T-helper 2 cell treated with Interferon-gamma antibody and Interleukin-4, amounts not matched to agents 5 μg/mL and 100 μg/mL, for 36 hours (primary cell): ENCODE measurements around the gene OTOL1.
"Not testable (repeated sequence)": the region's sequence is repeated elsewhere in the genome, so short reads cannot be mapped to it uniquely, and the experiment has no call there.

Source experiments
- DNase-seq: peaks from one replicate; pipeline ENCODE4 v3.0.0; 2021; ENCODE audit warnings: low spot score
- H3K27ac Mint-ChIP-seq: one replicate; pipeline ENCODE4 v1.8.0; 2021; ENCODE audit warnings: mild to moderate bottlenecking, mixed read lengths
- H3K27me3 Mint-ChIP-seq: one replicate; pipeline ENCODE4 v1.8.0; 2021; ENCODE audit warnings: low read depth, mixed read lengths
- H3K36me3 Mint-ChIP-seq: one replicate; pipeline ENCODE4 v1.8.0; 2021; ENCODE audit warnings: low read depth, mixed read lengths
- H3K4me1 Mint-ChIP-seq: one replicate; pipeline ENCODE4 v1.8.0; 2021; ENCODE audit warnings: low read depth, mixed read lengths
- H3K4me3 Mint-ChIP-seq: one replicate; pipeline ENCODE4 v1.8.0; 2022; ENCODE audit warnings: mild to moderate bottlenecking, moderate library complexity, mixed read lengths
- H3K9me3 Mint-ChIP-seq: one replicate; pipeline ENCODE4 v1.8.0; 2021; ENCODE audit warnings: mixed read lengths

Gene OTOL1

DNA sequence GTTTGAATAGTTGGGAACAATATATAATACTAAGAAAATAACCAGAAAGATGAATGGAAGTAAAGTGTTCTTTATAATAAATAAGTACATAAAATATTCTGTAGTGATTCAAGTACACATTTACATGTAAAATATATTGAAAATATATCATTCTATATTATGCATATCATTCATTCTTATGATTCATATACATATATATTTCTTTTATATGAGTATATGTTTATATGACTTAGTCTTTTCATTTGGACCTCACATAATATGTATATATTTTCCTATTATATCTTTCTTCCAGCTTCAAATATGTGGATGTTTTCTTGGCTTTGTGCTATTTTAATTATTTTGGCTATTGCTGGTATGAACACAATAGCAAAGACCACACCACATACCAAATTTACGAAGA, at the start of gene OTOL1:
Gene OTOL1 (plus strand): TSS at position 301 of the 400 bp plus-strand sequence. CDS start 0 bp downstream, at position 301.
- Mint-ChIP-seq H3K9me3 (no peaks in the 10 kb centered on the region), H3K27ac (no peak within 1 kb of the TSS), H3K4me1 (no peaks in the 10 kb centered on the region), H3K27me3 (no peaks in the 10 kb centered on the region), H3K36me3 (no peaks in the 10 kb centered on the region), H3K4me3 (no peak within 1 kb of the TSS)
- no peak for DNase-seq

DNA sequence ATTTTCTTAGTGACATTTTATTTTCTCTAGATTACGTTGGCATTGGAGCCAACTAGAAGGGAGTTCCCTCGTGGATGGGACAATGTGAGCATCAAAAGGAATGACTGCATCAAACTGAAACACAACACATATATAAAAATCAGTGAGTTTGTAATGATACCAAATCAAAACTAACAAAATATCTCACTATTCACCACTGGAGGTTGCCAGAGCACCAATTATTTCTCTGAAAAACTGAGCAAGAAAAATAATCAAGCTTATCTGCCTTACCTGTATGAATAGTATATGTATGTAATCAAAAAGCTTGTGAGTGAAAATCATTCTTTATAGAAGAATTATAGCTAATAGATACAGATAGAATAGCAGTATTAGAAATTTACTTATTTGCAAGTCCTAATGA, 46.8 kb upstream of the OTOL1 start:
- Mint-ChIP-seq H3K27me3 (no peaks in the 10 kb centered on the region), H3K9me3 (no peaks in the 10 kb centered on the region), H3K4me1 (no peaks in the 10 kb centered on the region), H3K36me3 (no peaks in the 10 kb centered on the region), H3K27ac (no peak overlapping the region), H3K4me3 (no peak overlapping the region)
- no peak for DNase-seq

DNA sequence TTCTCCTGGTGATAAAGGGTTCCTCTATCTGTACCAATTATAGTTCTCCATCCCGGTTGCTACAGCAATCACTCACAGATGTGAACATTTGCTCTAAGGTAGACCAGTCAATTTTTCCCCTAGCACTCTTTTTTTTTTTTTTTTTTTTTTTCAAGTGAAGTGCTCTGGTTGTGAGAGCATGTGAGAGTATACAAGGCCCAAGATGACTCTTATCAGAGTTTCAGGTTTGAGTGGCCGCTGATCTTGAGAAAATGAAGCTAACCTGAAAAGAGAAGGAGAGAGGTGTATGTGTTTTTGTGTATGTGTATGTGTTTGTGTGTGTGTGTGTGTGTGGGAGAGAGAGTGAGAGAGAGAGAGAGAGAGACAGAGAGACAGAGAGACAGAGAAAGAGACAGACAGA, 44.4 kb upstream of the OTOL1 start:
- no peak overlapping the region for H3K27ac Mint-ChIP-seq
- no peaks in the 10 kb centered on the region for H3K9me3 Mint-ChIP-seq
- no peaks in the 10 kb centered on the region for H3K4me1 Mint-ChIP-seq
- no peaks in the 10 kb centered on the region for H3K27me3 Mint-ChIP-seq
- no peak for DNase-seq
- H3K4me3 Mint-ChIP-seq: no peak overlapping the region
- no peaks in the 10 kb centered on the region for H3K36me3 Mint-ChIP-seq

DNA sequence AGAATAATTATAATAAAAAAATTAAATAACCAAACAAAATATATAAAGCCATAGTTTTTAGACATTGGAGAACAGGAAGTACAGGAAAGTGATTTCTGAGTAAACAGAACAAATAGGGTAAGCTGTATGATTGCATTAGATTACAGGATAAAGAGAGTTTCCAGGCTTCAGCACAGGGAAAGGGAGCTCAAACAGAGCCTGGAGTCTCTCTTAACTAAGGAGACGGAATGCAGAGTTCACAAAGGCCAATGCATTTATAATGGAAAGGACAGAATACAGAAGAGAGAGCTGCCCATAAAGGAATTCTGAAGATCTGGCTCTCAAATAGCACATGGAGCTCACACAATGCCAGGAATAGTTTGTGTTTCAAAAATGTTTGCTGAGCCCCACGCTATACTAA, 42.0 kb upstream of the OTOL1 start:
- no peaks in the 10 kb centered on the region for H3K27me3 Mint-ChIP-seq
- H3K4me1 Mint-ChIP-seq: no peaks in the 10 kb centered on the region
- no peak overlapping the region for H3K27ac Mint-ChIP-seq
- H3K9me3 Mint-ChIP-seq: no peaks in the 10 kb centered on the region
- no peaks in the 10 kb centered on the region for H3K36me3 Mint-ChIP-seq
- H3K4me3 Mint-ChIP-seq: no peak overlapping the region
- DNase-seq: no peak

DNA sequence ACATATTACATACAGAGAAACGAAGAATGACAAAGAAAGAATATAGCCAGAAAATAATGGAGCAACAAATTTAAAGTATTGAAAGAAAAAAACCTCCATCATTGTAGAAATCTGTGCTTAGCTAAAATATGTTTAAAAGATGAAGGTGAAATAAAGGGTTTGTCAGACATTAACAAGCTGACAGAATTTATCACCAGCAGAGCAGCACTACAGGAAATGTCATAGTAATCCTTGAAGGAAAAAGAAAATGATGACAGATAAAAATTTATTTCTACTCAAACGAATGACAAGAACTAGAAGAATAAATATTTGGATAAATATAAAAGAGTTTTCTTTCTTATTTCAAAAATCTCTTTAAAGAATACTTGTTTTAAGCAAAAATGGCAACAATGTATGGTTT, 40.6 kb upstream of the OTOL1 start:
- Mint-ChIP-seq H3K9me3 (no peaks in the 10 kb centered on the region), H3K4me3 (no peak overlapping the region), H3K27ac (no peak overlapping the region), H3K27me3 (no peaks in the 10 kb centered on the region), H3K36me3 (no peaks in the 10 kb centered on the region), H3K4me1 (no peaks in the 10 kb centered on the region)
- no peak for DNase-seq

DNA sequence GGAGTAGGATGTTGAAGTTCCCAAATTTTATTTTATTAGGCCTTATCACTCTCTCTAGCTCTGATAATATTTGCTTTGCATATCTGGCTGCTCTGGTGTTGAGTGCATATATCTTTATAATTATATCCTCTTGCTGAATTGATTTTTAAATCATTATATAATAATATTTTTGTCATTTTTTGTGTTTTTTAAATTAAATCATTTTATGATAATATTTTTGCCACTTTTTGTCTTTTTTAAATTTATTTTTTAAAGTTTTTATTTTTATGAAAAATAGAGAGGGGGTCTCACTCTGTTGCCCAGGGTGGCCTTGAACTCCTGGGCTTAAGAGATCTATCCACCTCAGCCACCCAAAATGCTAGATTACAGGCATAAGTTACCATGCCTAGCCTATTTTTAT, 34.5 kb upstream of the OTOL1 start:
- H3K27ac Mint-ChIP-seq: no peak overlapping the region

DNA sequence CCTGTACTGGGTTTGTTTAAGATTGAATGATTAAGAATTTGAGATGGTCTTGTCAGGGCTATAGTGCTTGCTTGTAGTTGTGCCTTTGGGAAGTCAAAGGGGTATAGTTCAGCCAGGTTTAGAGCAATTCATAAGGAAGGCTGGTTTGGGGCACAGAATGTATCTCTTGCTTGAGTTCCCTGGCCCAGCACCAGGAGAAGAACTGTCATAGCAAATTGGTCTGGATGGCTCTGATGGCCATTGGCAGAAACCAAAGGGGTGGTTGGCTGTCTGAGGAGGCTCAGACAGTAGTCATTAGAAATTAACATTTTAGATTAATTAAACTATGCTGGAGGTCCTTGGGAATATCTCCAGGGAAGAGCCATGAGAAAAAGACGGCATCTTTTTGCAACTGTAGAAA, 25.4 kb upstream of the OTOL1 start:
- Mint-ChIP-seq H3K27ac (no peak overlapping the region), H3K9me3 (no peaks in the 10 kb centered on the region), H3K27me3 (no peaks in the 10 kb centered on the region), H3K4me3 (no peak overlapping the region), H3K36me3 (no peaks in the 10 kb centered on the region), H3K4me1 (no peaks in the 10 kb centered on the region)
- no peak for DNase-seq

More for the DNA sequence above, 34.5 kb upstream of the OTOL1 start:
- H3K4me1 Mint-ChIP-seq: no peaks in the 10 kb centered on the region
- no peaks in the 10 kb centered on the region for H3K27me3 Mint-ChIP-seq
- H3K9me3 Mint-ChIP-seq: peaks cover 7% of the 10 kb centered on the region
- no peak for DNase-seq
- H3K4me3 Mint-ChIP-seq: no peak overlapping the region
- H3K36me3 Mint-ChIP-seq: no peaks in the 10 kb centered on the region

DNA sequence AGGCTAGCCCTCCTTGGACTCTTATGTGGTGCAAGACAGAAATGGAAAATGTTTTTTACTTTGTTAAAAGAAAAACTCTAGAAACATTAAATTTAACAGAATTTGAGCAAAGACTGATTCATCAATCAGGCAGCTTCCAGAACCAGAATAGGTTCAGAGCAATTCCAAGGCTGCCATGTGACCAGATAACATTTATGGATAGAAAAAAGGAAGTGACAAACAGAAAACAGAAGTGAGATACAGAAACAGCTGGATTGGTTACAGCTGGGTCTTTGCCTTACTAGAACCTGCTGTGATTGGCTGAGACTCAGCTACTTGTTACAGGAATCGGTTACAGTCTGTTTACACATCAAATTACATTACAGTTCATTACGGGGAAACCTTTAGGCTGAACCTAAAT, 22.5 kb upstream of the OTOL1 start:
- DNase-seq: no peak
- Mint-ChIP-seq H3K4me3 (no peak overlapping the region), H3K36me3 (no peaks in the 10 kb centered on the region), H3K27ac (no peak overlapping the region), H3K27me3 (no peaks in the 10 kb centered on the region), H3K9me3 (no peaks in the 10 kb centered on the region), H3K4me1 (no peaks in the 10 kb centered on the region)

DNA sequence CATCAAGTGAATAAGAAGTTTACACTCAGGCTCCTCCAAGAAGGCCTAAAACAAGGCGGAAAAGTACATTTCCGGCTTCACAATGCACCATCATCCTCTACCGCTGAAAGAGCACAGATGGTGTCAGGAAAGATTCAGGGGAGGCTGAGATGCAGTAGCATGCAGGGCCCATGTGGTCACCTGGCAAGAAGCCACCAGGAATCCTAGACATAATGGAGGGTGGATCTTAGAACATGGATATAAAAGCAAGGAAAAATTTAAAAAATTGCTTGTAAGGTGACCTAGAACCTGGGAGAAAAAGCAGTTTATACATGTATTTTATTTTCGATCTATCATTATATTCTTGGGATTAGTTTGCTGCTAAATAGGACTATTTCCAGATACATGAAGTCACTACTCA, 21.9 kb upstream of the OTOL1 start:
- no peak for DNase-seq
- Mint-ChIP-seq H3K4me1 (no peaks in the 10 kb centered on the region), H3K27me3 (no peaks in the 10 kb centered on the region), H3K4me3 (no peak overlapping the region), H3K36me3 (no peaks in the 10 kb centered on the region), H3K27ac (no peak overlapping the region), H3K9me3 (no peaks in the 10 kb centered on the region)

DNA sequence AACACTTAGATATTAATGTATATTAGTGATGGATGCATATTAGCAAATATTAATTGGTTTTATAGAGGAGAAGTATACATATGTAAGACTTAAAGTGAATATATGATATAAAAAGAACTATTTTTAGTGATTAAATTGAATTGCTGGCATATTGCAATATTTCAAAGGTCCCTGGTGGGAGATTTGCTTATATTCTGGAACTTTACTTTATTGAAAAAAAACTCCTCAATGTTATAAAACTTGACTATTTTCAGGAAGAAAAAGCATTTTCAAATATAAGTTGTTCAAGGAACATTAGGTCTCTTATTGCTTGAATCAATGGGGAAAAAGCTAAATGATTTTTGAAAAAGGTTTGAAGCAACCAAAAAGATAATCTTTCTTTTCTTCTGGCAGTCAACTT, 21.4 kb upstream of the OTOL1 start:
- Mint-ChIP-seq H3K4me1 (no peaks in the 10 kb centered on the region), H3K4me3 (no peak overlapping the region), H3K27me3 (no peaks in the 10 kb centered on the region), H3K27ac (no peak overlapping the region), H3K9me3 (no peaks in the 10 kb centered on the region), H3K36me3 (no peaks in the 10 kb centered on the region)
- DNase-seq: no peak

DNA sequence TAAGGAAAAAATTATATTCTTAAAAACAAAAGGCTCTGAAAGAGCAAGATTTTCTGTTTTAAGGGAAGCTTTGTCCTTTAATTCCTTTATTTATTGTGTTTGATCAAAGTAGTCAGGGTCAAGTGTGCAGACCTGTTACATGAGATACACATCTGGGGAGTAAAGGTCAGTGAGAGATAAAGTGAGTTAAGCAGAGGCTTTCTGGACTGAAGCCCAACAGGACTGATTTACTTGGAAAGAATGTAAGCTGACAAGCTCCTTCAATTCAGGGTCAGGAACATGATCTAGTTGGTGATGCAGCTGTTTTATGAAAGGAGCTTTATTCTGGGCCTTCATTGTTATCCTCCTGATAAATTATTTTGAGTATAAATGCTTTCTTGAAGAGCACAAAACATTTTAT, 20.7 kb upstream of the OTOL1 start:
- no peaks in the 10 kb centered on the region for H3K4me1 Mint-ChIP-seq
- H3K4me3 Mint-ChIP-seq: no peak overlapping the region
- no peaks in the 10 kb centered on the region for H3K36me3 Mint-ChIP-seq
- H3K27ac Mint-ChIP-seq: no peak overlapping the region
- no peaks in the 10 kb centered on the region for H3K9me3 Mint-ChIP-seq
- no peak for DNase-seq
- no peaks in the 10 kb centered on the region for H3K27me3 Mint-ChIP-seq

DNA sequence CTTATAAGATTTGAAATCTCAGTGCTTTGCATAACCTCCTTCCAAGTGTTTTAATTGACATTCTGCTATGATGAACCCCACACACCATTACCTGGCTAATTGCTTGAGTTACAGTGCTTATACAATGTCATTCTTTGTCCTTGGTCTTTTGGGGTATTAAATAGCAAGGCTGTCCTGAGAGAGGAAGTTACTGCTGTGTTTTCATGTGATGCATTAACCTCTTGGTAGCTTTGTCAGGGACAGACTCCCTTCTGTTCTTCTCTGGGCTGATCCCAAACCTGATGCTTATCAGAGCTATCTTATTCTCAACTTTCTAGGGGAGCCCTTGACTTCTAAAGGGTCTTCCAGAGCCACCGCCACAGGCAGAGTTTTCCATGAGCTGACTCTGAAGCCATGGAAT, 12.4 kb upstream of the OTOL1 start:
- Mint-ChIP-seq H3K36me3 (no peaks in the 10 kb centered on the region), H3K27me3 (peaks cover 3% of the 10 kb centered on the region), H3K9me3 (no peaks in the 10 kb centered on the region), H3K4me1 (no peaks in the 10 kb centered on the region), H3K4me3 (no peak overlapping the region), H3K27ac (no peak overlapping the region)
- DNase-seq: no peak

DNA sequence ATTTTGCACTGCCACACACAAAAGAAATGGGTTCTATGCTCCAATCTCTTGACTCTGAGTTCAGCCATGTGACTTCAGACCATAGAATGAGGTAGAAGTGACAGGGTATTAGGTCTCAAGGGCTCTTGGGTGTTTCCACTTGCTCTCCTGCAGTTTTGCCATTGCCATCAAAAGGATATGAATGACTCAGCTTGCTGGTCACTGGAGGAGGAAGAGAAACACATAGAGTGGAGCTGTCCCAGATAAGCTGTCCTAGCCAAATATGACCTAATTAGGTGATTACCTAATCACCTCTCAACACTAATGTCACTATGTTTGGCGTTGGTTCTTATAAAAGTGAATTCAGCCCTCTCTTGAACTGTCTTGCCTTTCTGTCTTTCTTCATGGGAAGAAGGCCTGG, 8.3 kb upstream of the OTOL1 start:
- not testable (repeated sequence) for H3K4me3 Mint-ChIP-seq, H3K27me3 Mint-ChIP-seq, H3K9me3 Mint-ChIP-seq, H3K36me3 Mint-ChIP-seq, DNase-seq, H3K4me1 Mint-ChIP-seq, H3K27ac Mint-ChIP-seq

DNA sequence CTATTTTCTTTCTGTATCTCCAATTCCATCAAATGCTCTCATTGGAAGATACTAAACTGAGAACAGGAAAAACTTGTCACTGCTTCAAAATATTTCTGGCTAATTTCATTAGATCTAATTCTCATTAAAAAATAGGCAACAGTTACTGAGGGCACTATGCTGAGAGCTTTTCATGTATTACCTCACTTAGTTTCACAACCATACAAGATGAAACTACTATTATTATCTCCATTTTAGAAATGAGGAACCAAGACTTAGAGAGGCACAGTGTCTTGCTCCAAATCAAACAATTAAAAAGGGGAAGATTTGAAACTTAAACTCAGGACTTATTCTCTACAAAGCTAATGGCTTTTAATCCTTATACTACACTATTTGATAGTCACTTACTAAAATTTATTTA, 7.2 kb upstream of the OTOL1 start:
- no peak for DNase-seq
- Mint-ChIP-seq H3K4me1 (no peaks in the 10 kb centered on the region), H3K27ac (no peak overlapping the region), H3K4me3 (no peak overlapping the region), H3K27me3 (peaks cover 3% of the 10 kb centered on the region), H3K36me3 (no peaks in the 10 kb centered on the region), H3K9me3 (no peaks in the 10 kb centered on the region)

DNA sequence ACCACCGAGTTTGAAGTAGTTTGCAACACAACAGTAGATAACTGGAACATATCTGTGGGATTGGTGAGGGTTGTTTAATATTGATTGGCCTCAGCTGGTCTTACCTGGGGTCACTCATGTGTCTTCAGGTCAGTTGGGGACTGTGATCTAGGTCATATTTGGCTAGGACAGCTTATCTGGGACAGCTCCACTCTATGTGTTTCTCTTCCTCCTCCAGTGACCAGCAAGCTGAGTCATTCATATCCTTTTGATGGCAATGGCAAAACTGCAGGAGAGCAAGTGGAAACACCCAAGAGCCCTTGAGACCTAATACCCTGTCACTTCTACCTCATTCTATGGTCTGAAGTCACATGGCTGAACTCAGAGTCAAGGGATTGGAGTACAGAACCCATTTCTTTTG, 5.8 kb upstream of the OTOL1 start:
- H3K9me3 Mint-ChIP-seq, H3K36me3 Mint-ChIP-seq, H3K4me1 Mint-ChIP-seq, H3K4me3 Mint-ChIP-seq, H3K27ac Mint-ChIP-seq, H3K27me3 Mint-ChIP-seq, DNase-seq: not testable (repeated sequence)
